Measurements from ENCODE around the gene IL17D. TPM values are rescaled to one million over a fixed set of nuclear protein-coding genes. Genes with fewer than 3 reads are reported as not detected.

The IL17D gene
- total and polyA plus RNA-seq, 2 experiments from 2014 or later = 1.6 to 2.3 TPM

DNA sequence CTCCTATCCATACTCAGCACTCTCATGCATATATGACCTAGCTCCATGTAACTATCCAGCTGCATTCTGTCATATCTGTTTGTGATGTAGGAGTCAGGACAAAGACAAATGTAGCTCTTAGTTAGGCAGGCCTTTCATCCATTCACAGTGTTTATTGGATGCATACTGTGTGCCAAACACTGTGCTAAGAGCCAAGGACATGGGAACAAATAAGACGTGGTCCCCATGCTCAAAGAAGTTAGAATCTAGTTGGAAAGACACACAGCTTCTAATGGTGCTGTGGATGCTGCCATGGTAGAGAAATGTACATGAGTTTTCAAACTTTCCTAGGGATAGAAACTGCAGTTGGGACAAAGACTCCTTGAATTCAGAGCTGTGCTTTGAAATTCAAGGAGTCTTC lies 31.7 kb upstream of the IL17D start:
- no peaks in the 10 kb centered on the region for H3K36me3 ChIP-seq (ENCODE audit: insufficient read depth)
- H3K4me2 ChIP-seq = no peak overlapping the region
- H3K4me3 ChIP-seq = no peak overlapping the region
- DNase-seq (ENCODE audit: low spot score) (no peak), ATAC-seq (no peak)
- H3F3A ChIP-seq (replicated peaks; ENCODE audit: low read depth) = no peaks in the 10 kb centered on the region
- H3K27me3 Mint-ChIP-seq (ENCODE audit: insufficient read depth, low read depth, poor library complexity) = peaks cover 2% of the 10 kb centered on the region
- H3K4me1 Mint-ChIP-seq = no peaks in the 10 kb centered on the region
- no peak overlapping the region for H3K4me3 Mint-ChIP-seq
- no peaks in the 10 kb centered on the region for H3K79me2 ChIP-seq (replicated peaks; ENCODE audit: insufficient read depth)
- H3K4me1 ChIP-seq (ENCODE audit: insufficient read depth) = no peaks in the 10 kb centered on the region
- no peaks in the 10 kb centered on the region for H3K27me3 ChIP-seq (ENCODE audit: insufficient read depth)
- H2AFZ ChIP-seq = no peak overlapping the region
- TF ChIP-seq, protein P1, sequence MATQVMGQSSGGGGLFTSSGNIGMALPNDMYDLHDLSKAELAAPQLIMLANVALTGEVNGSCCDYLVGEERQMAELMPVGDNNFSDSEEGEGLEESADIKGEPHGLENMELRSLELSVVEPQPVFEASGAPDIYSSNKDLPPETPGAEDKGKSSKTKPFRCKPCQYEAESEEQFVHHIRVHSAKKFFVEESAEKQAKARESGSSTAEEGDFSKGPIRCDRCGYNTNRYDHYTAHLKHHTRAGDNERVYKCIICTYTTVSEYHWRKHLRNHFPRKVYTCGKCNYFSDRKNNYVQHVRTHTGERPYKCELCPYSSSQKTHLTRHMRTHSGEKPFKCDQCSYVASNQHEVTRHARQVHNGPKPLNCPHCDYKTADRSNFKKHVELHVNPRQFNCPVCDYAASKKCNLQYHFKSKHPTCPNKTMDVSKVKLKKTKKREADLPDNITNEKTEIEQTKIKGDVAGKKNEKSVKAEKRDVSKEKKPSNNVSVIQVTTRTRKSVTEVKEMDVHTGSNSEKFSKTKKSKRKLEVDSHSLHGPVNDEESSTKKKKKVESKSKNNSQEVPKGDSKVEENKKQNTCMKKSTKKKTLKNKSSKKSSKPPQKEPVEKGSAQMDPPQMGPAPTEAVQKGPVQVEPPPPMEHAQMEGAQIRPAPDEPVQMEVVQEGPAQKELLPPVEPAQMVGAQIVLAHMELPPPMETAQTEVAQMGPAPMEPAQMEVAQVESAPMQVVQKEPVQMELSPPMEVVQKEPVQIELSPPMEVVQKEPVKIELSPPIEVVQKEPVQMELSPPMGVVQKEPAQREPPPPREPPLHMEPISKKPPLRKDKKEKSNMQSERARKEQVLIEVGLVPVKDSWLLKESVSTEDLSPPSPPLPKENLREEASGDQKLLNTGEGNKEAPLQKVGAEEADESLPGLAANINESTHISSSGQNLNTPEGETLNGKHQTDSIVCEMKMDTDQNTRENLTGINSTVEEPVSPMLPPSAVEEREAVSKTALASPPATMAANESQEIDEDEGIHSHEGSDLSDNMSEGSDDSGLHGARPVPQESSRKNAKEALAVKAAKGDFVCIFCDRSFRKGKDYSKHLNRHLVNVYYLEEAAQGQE (IDR thresholded peaks at IDR 0.05; ENCODE audit: unreplicated experiment) = no peak
- TF ChIP-seq ZNF114 (CRISPR knock-in tag; IDR thresholded peaks at IDR 0.05) (no peak), CTCF (conservative IDR thresholded peaks at IDR 0.05; ENCODE audit: low read depth in 2 of 2) (no peak), ZNF462 (CRISPR knock-in tag; IDR thresholded peaks at IDR 0.05) (no peak), POLR2AphosphoS5 (IDR thresholded peaks at IDR 0.05; ENCODE audit: low read depth) (no peak), EZH2 (IDR thresholded peaks at IDR 0.05; ENCODE audit: low read depth, unreplicated experiment) (no peak), CREB1 (CRISPR knock-in tag; IDR thresholded peaks at IDR 0.05; ENCODE audit: low read depth) (no peak), ZNF331 (CRISPR knock-in tag; IDR thresholded peaks at IDR 0.05; ENCODE audit: low read depth) (no peak), NANOG (IDR thresholded peaks at IDR 0.05; ENCODE audit: borderline replicate concordance) (no peak), JUNB (IDR thresholded peaks at IDR 0.05; ENCODE audit: unreplicated experiment) (no peak), STAT1 (IDR thresholded peaks at IDR 0.05; ENCODE audit: unreplicated experiment) (no peak), EZH2phosphoT487 (IDR thresholded peaks at IDR 0.05; ENCODE audit: unreplicated experiment) (no peak)
- TF ChIP-seq, protein P2, sequence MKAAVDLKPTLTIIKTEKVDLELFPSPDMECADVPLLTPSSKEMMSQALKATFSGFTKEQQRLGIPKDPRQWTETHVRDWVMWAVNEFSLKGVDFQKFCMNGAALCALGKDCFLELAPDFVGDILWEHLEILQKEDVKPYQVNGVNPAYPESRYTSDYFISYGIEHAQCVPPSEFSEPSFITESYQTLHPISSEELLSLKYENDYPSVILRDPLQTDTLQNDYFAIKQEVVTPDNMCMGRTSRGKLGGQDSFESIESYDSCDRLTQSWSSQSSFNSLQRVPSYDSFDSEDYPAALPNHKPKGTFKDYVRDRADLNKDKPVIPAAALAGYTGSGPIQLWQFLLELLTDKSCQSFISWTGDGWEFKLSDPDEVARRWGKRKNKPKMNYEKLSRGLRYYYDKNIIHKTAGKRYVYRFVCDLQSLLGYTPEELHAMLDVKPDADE (IDR thresholded peaks at IDR 0.05) = no peak
- no peak overlapping the region for H3K27ac ChIP-seq (ENCODE audit: low read depth)
- H3K9me2 ChIP-seq (ENCODE audit: insufficient read depth) = no peaks in the 10 kb centered on the region
- no peaks in the 10 kb centered on the region for H3K36me3 Mint-ChIP-seq (ENCODE audit: low read depth)
- H3K9me3 Mint-ChIP-seq = no peaks in the 10 kb centered on the region
- H3K27ac Mint-ChIP-seq = no peak overlapping the region
- H4K20me1 ChIP-seq (replicated peaks; ENCODE audit: insufficient read depth) = no peaks in the 10 kb centered on the region

Data from GM23338 (cell line).